ENCODE data around the gene FCN3. TPM values are rescaled to one million over a fixed set of nuclear protein-coding genes. Genes with fewer than 3 reads are reported as not detected.
A peak's percentile ranks its signal among the peaks of the same experiment; 100 is the strongest.

FCN3 gene
- total and polyA plus RNA-seq, 7 donors, result 3.4 to 34.6 (median 12.9) TPM

GRCh38 chr1:27322569-27323240 lies 51.9 kb downstream of the FCN3 start:
- intact Hi-C loops (cut with DNase I), result loop anchor here in 1 of 2 donors (5.0 kb wide), 1 partner anchor 35 kb away; no protein-coding TSS in a partner anchor
- peaks cover 0 to 16% (median 0%) of the 10 kb centered on the region in 3 donors for H3K27me3 ChIP-seq (ENCODE audit: insufficient read depth in 3 of 3, low read length in 2 of 3)
- DNase-seq, result no peak

GRCh38 chr1:27321813-27322568 lies 52.6 kb downstream of the FCN3 start, which contains the start of gene TMEM222:
Gene TMEM222, plus strand, starts transcription at chr1:27322163. Its CDS starts 35 bp downstream, at chr1:27322198.
- 0% methylated on average over 62 to 67 of the region's 67 CpGs for WGBS, 3 donors
- intact Hi-C loops (cut with DNase I), result loop anchor here in 1 of 2 donors (5.0 kb wide), 1 partner anchor 35 kb away; no protein-coding TSS in a partner anchor
- peaks cover 27% of the 10 kb centered on the region for H3K4me1 ChIP-seq

More at GRCh38 chr1:27322569-27323240, 51.9 kb downstream of the FCN3 start:
- Histone ChIP-seq H3K27ac (peak overlapping the region; percentile 93), H3K4me1 (peaks cover 33% of the 10 kb centered on the region), H3K36me3 (ENCODE audit: insufficient read depth in 1 of 2, low read depth in 1 of 2) (peaks cover 2 to 26% of the 10 kb centered on the region in 2 donors), H3K4me3 (peak overlapping the region; percentile 99), H3K9me3 (no peaks in the 10 kb centered on the region)
- WGBS, 3 donors, result 12% methylated on average over 10 of the region's 10 CpGs
- TF ChIP-seq CTCF (IDR thresholded peaks at IDR 0.05), result no peak
- peak in 1 of 4 donors; percentile 0 for ATAC-seq

More at GRCh38 chr1:27321813-27322568, 52.6 kb downstream of the FCN3 start, which contains the start of gene TMEM222:
- H3K36me3 ChIP-seq (ENCODE audit: insufficient read depth in 1 of 2, low read depth in 1 of 2), result peaks cover 2 to 23% of the 10 kb centered on the region in 2 donors
- peak; percentile 99 for ATAC-seq
- peak; percentile 99 for DNase-seq
- peak within 1 kb of the TSS; percentile 99 for H3K4me3 ChIP-seq
- TF ChIP-seq CTCF (IDR thresholded peaks at IDR 0.05), result peak; percentile 17
- peak within 1 kb of the TSS; percentile 93 for H3K27ac ChIP-seq
- H3K9me3 ChIP-seq, result no peaks in the 10 kb centered on the region
- H3K27me3 ChIP-seq (ENCODE audit: insufficient read depth in 3 of 3, low read length in 2 of 3), result peaks cover 0 to 19% (median 0%) of the 10 kb centered on the region in 3 donors

Other genes starting within 250 kb of the FCN3 start
- 10 to 100 TPM in 1 of 4 donors, 1 to 10 TPM in 3; 5.2 to 14.3 (median 7.7) TPM for gene SLC9A1, start 219.7 kb downstream of the FCN3 start, total RNA-seq
- 10 to 100 TPM in 1 of 3 donors, 1 to 10 TPM in 2; 2.3 to 17.0 (median 3.8) TPM for gene SLC9A1, start 219.7 kb downstream of the FCN3 start, polyA plus RNA-seq
- gene WDTC1, start 140.2 kb downstream of the FCN3 start, total RNA-seq, result 10 to 100 TPM; 55.6 to 66.1 (median 61.2) TPM
- 10 to 100 TPM; 10.8 to 55.4 (median 28.1) TPM for gene WDTC1, start 140.2 kb downstream of the FCN3 start, polyA plus RNA-seq
- gene TMEM222, start 52.7 kb downstream of the FCN3 start, total RNA-seq, result 10 to 100 TPM; 20.7 to 35.0 (median 23.8) TPM
- 10 to 100 TPM; 30.8 to 50.2 (median 40.6) TPM for gene TMEM222, start 52.7 kb downstream of the FCN3 start, polyA plus RNA-seq
- 1 to 10 TPM in 1 of 4 donors, under 1 TPM in 3; 0.41 to 1.3 (median 0.68) TPM for gene SYTL1, start 32.8 kb downstream of the FCN3 start, total RNA-seq
- under 1 TPM; 0.13 to 0.23 (median 0.14) TPM for gene SYTL1, start 32.8 kb downstream of the FCN3 start, polyA plus RNA-seq
- gene MAP3K6, start 7.9 kb downstream of the FCN3 start, total RNA-seq, result 10 to 100 TPM; 16.1 to 29.8 (median 22.8) TPM
- gene MAP3K6, start 7.9 kb downstream of the FCN3 start, polyA plus RNA-seq, result 10 to 100 TPM; 11.1 to 17.6 (median 12.9) TPM
- not detected for gene CD164L2, start 8.5 kb upstream of the FCN3 start, total RNA-seq
- gene CD164L2, start 8.5 kb upstream of the FCN3 start, polyA plus RNA-seq, result not detected
- gene GPR3, start 17.8 kb upstream of the FCN3 start, total RNA-seq, result 1 to 10 TPM in 1 of 4 donors, under 1 TPM in 1, not detected in 2; 0.42 to 1.3 TPM
- gene GPR3, start 17.8 kb upstream of the FCN3 start, polyA plus RNA-seq, result under 1 TPM; 0.12 to 0.98 (median 0.31) TPM
- 10 to 100 TPM; 29.4 to 40.6 (median 35.9) TPM for gene WASF2, start 115.3 kb upstream of the FCN3 start, total RNA-seq
- gene WASF2, start 115.3 kb upstream of the FCN3 start, polyA plus RNA-seq, result 10 to 100 TPM in 2 of 3 donors, 1 to 10 TPM in 1; 7.9 to 14.2 (median 11.3) TPM
- 10 to 100 TPM; 35.9 to 65.2 (median 59.0) TPM for gene AHDC1, start 229.3 kb upstream of the FCN3 start, total RNA-seq
- 10 to 100 TPM in 1 of 3 donors, 1 to 10 TPM in 2; 6.4 to 19.8 (median 9.7) TPM for gene AHDC1, start 229.3 kb upstream of the FCN3 start, polyA plus RNA-seq